ENCODE data around the gene LAMTOR4.
"Not testable (repeated sequence)": the region's sequence is repeated elsewhere in the genome, so short reads cannot be mapped to it uniquely, and the experiment has no call there.

The LAMTOR4 gene

DNA sequence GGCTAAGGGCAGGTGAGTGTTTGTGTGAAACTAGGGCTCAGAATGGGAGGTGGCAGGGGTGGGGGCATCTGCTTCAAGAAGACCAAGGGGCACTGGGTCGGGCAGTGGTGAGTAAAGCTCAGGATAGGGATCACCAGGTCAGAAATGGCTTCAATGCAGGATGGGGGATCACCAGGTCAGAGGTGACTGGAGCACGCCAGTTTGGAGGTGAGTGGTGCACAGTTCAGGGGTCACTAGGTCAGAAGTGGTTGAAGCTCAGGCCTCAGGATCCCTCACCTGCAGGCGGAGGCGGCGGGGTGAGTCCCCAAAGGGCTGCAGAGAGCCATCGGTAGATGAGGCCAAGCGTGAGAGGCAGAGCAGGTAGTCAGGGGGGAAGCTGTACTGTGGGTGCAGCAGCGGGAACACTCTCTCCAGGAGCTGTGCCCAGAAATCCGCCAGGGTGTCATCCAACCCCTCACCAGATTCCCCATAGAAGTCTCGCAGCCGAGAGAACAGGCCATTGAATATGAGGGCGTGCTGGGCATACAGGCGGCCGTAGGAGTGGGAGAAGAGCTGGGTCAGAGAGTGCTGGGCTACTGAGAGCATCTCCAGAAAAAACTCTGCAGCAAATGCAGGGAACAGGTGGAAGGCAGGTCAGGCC is 26.7 kb downstream of the LAMTOR4 start:
- TF ChIP-seq, protein P1, sequence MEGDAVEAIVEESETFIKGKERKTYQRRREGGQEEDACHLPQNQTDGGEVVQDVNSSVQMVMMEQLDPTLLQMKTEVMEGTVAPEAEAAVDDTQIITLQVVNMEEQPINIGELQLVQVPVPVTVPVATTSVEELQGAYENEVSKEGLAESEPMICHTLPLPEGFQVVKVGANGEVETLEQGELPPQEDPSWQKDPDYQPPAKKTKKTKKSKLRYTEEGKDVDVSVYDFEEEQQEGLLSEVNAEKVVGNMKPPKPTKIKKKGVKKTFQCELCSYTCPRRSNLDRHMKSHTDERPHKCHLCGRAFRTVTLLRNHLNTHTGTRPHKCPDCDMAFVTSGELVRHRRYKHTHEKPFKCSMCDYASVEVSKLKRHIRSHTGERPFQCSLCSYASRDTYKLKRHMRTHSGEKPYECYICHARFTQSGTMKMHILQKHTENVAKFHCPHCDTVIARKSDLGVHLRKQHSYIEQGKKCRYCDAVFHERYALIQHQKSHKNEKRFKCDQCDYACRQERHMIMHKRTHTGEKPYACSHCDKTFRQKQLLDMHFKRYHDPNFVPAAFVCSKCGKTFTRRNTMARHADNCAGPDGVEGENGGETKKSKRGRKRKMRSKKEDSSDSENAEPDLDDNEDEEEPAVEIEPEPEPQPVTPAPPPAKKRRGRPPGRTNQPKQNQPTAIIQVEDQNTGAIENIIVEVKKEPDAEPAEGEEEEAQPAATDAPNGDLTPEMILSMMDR (IDR thresholded peaks at IDR 0.05; ENCODE audit: low read length, missing control alignments): no peak
- no peak overlapping the region for H3K4me3 ChIP-seq (replicated peaks; ENCODE audit: low read depth, low read length)
- DNase-seq (ENCODE audit: low read depth): no peak

DNA sequence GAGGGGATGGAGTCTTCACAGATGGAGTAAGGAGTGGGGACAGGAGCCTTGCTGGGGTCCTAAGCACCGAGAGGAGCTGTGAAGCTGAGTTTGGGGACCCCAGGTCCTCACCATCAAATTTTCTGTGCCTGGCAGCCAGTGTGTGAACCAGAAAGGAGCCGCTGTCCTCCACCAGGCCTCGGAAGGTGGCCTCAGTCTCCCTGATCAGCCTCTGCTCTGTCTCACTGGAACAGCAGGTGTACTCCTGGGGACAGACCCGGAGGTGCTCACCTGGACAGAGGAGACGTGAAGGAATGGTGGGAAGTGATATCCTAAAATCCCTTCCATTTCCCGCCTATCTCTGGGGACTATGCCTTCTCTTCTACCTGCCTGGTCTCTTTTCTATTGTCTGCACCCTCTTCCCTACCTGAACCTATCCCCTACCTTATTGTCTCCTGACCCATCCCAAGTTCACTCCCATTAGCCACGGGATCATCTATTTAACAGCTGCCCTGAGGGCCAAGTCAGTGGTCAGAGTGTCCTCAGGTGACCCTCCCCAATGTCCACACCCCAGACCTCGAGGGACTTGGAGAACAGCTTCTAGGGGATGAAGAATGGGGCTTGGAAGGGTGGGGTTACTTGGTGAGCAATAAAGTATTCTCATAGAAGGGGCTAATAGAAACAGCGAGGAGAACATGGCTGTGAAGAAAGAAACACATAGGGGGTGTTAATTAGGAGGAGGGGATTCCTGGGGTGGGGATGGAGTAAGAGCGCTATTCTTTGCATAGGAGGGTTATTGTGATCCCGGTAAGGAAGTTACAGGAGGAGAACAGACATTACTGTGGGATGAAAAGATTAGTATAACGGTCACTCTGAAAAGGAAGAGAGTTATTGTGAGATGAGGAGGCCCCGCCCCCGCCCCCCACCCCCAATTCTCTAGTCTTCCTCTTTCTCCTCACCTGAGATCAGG is 27.7 kb downstream of the LAMTOR4 start:
- no peak for DNase-seq (ENCODE audit: low read depth)
- peak overlapping the region; percentile 79 for H3K4me3 ChIP-seq (replicated peaks; ENCODE audit: low read depth, low read length)

DNA sequence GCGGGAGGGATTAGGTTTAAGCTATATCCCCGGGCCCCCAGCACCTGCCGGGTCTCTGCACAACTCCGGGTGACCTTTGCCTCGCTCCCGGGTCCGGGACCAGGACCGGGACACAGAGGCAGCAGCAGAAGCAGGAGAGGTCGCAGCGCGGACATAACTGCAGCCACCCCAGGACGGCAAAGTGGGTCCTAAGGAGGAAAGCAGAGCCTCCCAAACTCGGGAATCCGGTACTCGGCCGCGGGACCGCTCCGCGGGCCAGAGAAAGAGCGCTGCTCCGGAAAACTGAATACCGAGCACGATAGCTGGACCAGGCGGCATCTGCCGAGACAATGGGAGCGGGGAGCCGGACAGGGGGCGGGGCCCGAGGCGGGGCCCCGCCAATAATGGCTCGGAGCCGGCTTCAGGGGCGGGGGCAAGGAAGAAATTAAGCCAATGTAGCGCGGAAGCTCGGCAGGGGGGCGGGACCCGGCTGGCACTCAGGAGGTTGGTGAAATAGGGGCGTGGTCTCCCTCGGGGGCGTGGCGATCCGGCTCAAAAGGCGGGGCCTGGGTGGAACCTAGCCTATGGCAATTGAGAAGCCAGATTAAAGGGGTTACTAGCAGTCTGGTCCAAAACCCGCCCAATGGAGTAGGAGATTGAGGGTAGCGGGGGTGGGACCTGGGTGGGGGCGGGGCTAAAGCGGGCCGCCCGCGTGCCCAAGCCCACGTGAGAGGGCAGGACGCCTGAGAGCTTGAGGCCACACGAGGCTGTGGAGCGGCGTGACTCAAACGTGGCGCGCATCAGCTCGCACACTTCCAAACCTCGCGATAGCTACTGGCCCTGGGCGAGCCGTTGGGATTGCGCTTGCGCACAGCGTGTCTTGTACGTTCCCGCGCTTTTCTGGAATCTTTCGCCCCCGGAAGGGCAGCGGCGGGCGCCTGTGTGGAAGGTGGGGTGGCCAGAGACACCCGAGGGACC is 28.6 kb downstream of the LAMTOR4 start, which contains the start of the genes GPC2 and STAG3:
GPC2 (minus strand) TSS at position 337 of the 957 bp plus-strand sequence; CDS start at position 155, 182 bp downstream.
STAG3 (plus strand) TSS at position 874 of the 957 bp plus-strand sequence. CDS start 2,639 bp downstream, outside the sequence.
- TF ChIP-seq, protein P1 (IDR thresholded peaks at IDR 0.05; ENCODE audit: low read length, missing control alignments): no peak
- peak within 1 kb of the TSS; percentile 79 for H3K4me3 ChIP-seq (replicated peaks; ENCODE audit: low read depth, low read length)
- peak; percentile 97 for DNase-seq (ENCODE audit: low read depth)

More for the DNA sequence above, 27.7 kb downstream of the LAMTOR4 start:
- TF ChIP-seq, protein P1 (IDR thresholded peaks at IDR 0.05; ENCODE audit: low read length, missing control alignments): no peak

DNA sequence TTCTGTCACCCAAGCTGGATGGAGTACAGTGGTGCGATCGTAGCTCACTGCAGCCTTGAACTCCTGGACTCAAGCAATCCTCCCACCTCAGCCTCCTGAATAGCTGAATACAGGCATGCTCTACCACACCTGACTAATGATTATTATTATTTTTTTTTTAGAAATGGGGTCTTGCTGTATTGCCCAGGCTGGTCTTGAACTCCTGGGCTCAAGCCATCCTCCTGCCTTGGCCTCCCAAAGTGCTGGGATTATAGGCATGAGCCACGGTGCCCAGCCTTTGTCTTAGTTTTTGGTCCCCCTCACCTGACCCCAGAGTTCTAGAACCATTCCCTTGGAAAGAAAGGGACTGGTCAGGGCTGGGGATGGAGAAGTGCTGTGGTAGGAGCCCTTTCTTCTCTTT is 31.4 kb downstream of the LAMTOR4 start:
- not testable (repeated sequence) for H3K4me3 ChIP-seq (replicated peaks; ENCODE audit: low read depth, low read length); DNase-seq (ENCODE audit: low read depth)

DNA sequence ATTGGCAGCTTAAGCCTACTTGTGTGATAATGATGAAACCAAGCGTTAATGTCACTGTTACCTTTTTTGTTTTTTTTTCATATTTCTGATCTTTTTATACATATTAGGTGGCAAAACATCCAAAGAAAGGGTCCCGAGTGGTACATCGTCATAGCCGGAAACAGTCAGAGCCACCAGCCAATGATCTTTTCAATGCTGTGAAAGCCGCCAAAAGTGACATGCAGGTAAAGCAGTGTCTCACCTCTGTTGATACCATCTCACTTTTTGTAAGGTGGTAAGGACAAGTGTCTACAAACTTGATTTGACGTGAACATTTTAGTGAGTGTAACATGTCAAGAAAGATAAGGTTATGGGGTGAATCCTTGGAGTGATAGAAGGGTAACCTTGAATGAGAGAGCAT is 33.9 kb downstream of the LAMTOR4 start:
- H3K4me3 ChIP-seq (replicated peaks; ENCODE audit: low read depth, low read length); DNase-seq (ENCODE audit: low read depth): not testable (repeated sequence)

DNA sequence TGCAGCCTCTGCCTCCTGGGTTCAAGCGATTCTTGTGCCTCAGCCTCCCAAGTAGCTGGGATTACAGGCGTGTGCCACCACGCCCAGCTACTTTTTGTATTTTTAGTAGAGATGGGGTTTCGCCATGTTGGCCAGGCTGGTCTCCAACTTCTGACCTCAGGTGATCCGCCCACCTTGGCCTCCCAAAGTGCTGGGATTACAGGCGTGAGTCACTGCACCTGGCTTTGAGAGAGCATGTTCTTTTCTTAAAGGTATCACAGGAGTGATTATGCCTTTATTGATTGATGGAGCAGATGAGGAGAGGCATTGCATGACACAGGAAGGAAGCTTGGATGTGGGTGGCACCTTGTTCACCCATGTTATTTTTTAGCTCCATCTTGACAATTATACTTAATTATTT is 34.4 kb downstream of the LAMTOR4 start:
- DNase-seq (ENCODE audit: low read depth); H3K4me3 ChIP-seq (replicated peaks; ENCODE audit: low read depth, low read length): not testable (repeated sequence)

DNA sequence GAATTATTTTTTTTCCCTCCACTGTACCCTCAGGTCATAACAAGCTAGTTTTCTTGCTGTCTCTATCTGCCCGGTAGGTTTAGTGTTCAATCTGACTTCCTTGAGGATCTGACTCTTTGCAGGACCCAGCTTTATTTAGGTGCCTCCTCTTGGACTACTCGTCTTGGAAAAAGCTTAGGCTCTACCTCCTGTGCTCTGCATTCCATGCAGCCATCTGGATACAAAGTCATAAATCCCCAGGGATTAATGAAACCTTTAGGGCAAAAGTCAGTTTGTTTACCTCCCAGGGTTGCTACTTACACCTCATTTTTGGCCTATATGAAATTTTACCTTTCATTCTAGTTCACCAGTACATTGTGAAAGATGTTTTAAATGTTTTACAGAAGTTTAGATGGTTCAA is 37.0 kb downstream of the LAMTOR4 start:
- TF ChIP-seq, protein P1 (IDR thresholded peaks at IDR 0.05; ENCODE audit: low read length, missing control alignments): no peak
- no peak overlapping the region for H3K4me3 ChIP-seq (replicated peaks; ENCODE audit: low read depth, low read length)
- DNase-seq (ENCODE audit: low read depth): no peak

DNA sequence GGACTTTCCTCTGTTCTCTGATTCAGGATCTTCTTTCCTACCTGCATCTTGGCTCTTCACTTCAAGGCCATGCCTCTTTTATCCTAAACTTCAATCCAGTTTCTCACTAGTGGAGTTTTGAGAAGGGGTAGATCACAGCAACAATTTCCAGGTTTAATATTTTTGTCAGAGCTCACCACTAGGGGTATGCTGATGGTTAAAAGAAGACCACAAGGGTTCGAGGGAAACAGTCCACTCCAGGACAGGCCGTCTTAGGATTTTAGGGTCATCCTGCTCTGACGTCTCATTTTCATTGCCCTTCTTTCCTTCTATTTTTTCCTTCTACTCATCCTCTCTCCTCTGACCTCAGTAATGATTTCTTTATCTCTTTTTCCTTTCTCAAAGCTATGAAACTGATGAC is 40.3 kb downstream of the LAMTOR4 start:
- DNase-seq (ENCODE audit: low read depth): no peak
- TF ChIP-seq, protein P1 (IDR thresholded peaks at IDR 0.05; ENCODE audit: low read length, missing control alignments): no peak
- no peak overlapping the region for H3K4me3 ChIP-seq (replicated peaks; ENCODE audit: low read depth, low read length)

Data from fibroblast of pulmonary artery (primary cell).